ENCODE data around the gene LMBRD2. TPM values are rescaled to one million over a fixed set of nuclear protein-coding genes. Genes with fewer than 3 reads are reported as not detected.

LMBRD2 gene
- total RNA-seq, 2 donors from 2014 or later, result 12.7 to 18.7 TPM

- peaks cover 6% of the 10 kb centered on the region for H3K9me3 Mint-ChIP-seq
- no peak for DNase-seq (ENCODE audit: low spot score)
- H3K27ac Mint-ChIP-seq, result no peak overlapping the region
- peaks cover 7 to 8% of the 10 kb centered on the region in 2 donors for H3K4me1 Mint-ChIP-seq (ENCODE audit: low read depth in 2 of 2)
- H3K4me3 Mint-ChIP-seq, result no peak overlapping the region
- H3K36me3 Mint-ChIP-seq, result peaks cover 25% of the 10 kb centered on the region
- no peak for ATAC-seq
- H3K27me3 Mint-ChIP-seq, result no peaks in the 10 kb centered on the region
These were observed 25.8 kb downstream of the LMBRD2 start for GRCh38 chr5:36125868-36126267.

GRCh38 chr5:36111238-36111637, 40.4 kb downstream of the LMBRD2 start:
- H3K4me3 Mint-ChIP-seq, result no peak overlapping the region
- H3K4me1 Mint-ChIP-seq (ENCODE audit: low read depth in 2 of 2), result no peaks in the 10 kb centered on the region
- peak overlapping the region in 1 of 2 donors; percentile 18 for H3K27ac Mint-ChIP-seq
- peaks cover 32% of the 10 kb centered on the region for H3K36me3 Mint-ChIP-seq
- H3K9me3 Mint-ChIP-seq, result no peaks in the 10 kb centered on the region
- DNase-seq (ENCODE audit: low spot score) (no peak), ATAC-seq (no peak)
- no peaks in the 10 kb centered on the region for H3K27me3 Mint-ChIP-seq

- H3K4me3 Mint-ChIP-seq, result no peak overlapping the region
- H3K27me3 Mint-ChIP-seq, result no peaks in the 10 kb centered on the region
- H3K36me3 Mint-ChIP-seq, result peaks cover 35% of the 10 kb centered on the region
- H3K4me1 Mint-ChIP-seq (ENCODE audit: low read depth in 2 of 2), result no peaks in the 10 kb centered on the region
- H3K27ac Mint-ChIP-seq, result no peak overlapping the region
- H3K9me3 Mint-ChIP-seq, result no peaks in the 10 kb centered on the region
- ATAC-seq (no peak), DNase-seq (ENCODE audit: low spot score) (no peak)
These were observed 42.8 kb downstream of the LMBRD2 start for GRCh38 chr5:36108758-36109460.

GRCh38 chr5:36105819-36106218, 45.9 kb downstream of the LMBRD2 start:
- Mint-ChIP-seq H3K36me3 (peaks cover 44% of the 10 kb centered on the region), H3K27ac (no peak overlapping the region), H3K4me3 (no peak overlapping the region), H3K27me3 (no peaks in the 10 kb centered on the region), H3K9me3 (no peaks in the 10 kb centered on the region), H3K4me1 (ENCODE audit: low read depth in 2 of 2) (no peaks in the 10 kb centered on the region)
- ATAC-seq, result no peak
- DNase-seq (ENCODE audit: low spot score), result no peak

GRCh38 chr5:36099748-36100147, 51.9 kb downstream of the LMBRD2 start:
- H3K27ac Mint-ChIP-seq, result no peak overlapping the region
- H3K27me3 Mint-ChIP-seq, result no peaks in the 10 kb centered on the region
- no peak overlapping the region for H3K4me3 Mint-ChIP-seq
- H3K4me1 Mint-ChIP-seq (ENCODE audit: low read depth in 2 of 2), result no peaks in the 10 kb centered on the region
- ATAC-seq (no peak), DNase-seq (ENCODE audit: low spot score) (no peak)
- peaks cover 12% of the 10 kb centered on the region for H3K36me3 Mint-ChIP-seq
- H3K9me3 Mint-ChIP-seq, result no peaks in the 10 kb centered on the region

GRCh38 chr5:36096486-36096885, 55.2 kb downstream of the LMBRD2 start:
- H3K27me3 Mint-ChIP-seq, result no peaks in the 10 kb centered on the region
- no peak for DNase-seq (ENCODE audit: low spot score)
- ATAC-seq, result no peak
- H3K9me3 Mint-ChIP-seq, result peaks cover 3% of the 10 kb centered on the region
- no peak overlapping the region for H3K4me3 Mint-ChIP-seq
- no peaks in the 10 kb centered on the region for H3K4me1 Mint-ChIP-seq (ENCODE audit: low read depth in 2 of 2)
- no peaks in the 10 kb centered on the region for H3K36me3 Mint-ChIP-seq
- H3K27ac Mint-ChIP-seq, result no peak overlapping the region

- peaks cover 9% of the 10 kb centered on the region for H3K9me3 Mint-ChIP-seq
- ATAC-seq (no peak), DNase-seq (ENCODE audit: low spot score) (no peak)
- no peaks in the 10 kb centered on the region for H3K4me1 Mint-ChIP-seq (ENCODE audit: low read depth in 2 of 2)
- H3K36me3 Mint-ChIP-seq, result peaks cover 7% of the 10 kb centered on the region
- H3K4me3 Mint-ChIP-seq, result no peak overlapping the region
- H3K27ac Mint-ChIP-seq, result no peak overlapping the region
- peaks cover 13 to 28% of the 10 kb centered on the region in 2 donors for H3K27me3 Mint-ChIP-seq
These were observed 61.7 kb downstream of the LMBRD2 start for GRCh38 chr5:36089989-36090388.

- DNase-seq (ENCODE audit: low spot score), result no peak
- Mint-ChIP-seq H3K9me3 (no peaks in the 10 kb centered on the region), H3K4me1 (ENCODE audit: low read depth in 2 of 2) (no peaks in the 10 kb centered on the region), H3K4me3 (no peak overlapping the region), H3K27me3 (peaks cover 18 to 29% of the 10 kb centered on the region in 2 donors), H3K36me3 (peaks cover 4% of the 10 kb centered on the region), H3K27ac (no peak overlapping the region)
- ATAC-seq, result peak; percentile 64 to 70
These were observed 72.4 kb downstream of the LMBRD2 start for GRCh38 chr5:36079200-36079781.

GRCh38 chr5:36078430-36078829, 73.3 kb downstream of the LMBRD2 start:
- DNase-seq (ENCODE audit: low spot score) (no peak), ATAC-seq (no peak)
- Mint-ChIP-seq H3K27ac (no peak overlapping the region), H3K9me3 (no peaks in the 10 kb centered on the region), H3K4me1 (ENCODE audit: low read depth in 2 of 2) (no peaks in the 10 kb centered on the region), H3K4me3 (no peak overlapping the region), H3K27me3 (peaks cover 15 to 20% of the 10 kb centered on the region in 2 donors), H3K36me3 (no peaks in the 10 kb centered on the region)

- Mint-ChIP-seq H3K36me3 (no peaks in the 10 kb centered on the region), H3K9me3 (no peaks in the 10 kb centered on the region), H3K4me3 (no peak overlapping the region), H3K4me1 (ENCODE audit: low read depth in 2 of 2) (peaks cover 6 to 7% of the 10 kb centered on the region in 2 donors), H3K27ac (no peak overlapping the region), H3K27me3 (peaks cover 6 to 10% of the 10 kb centered on the region in 2 donors)
- DNase-seq (ENCODE audit: low spot score) (no peak), ATAC-seq (no peak)
These were observed 78.0 kb downstream of the LMBRD2 start for GRCh38 chr5:36073595-36074216.

GRCh38 chr5:36070687-36071571, 80.8 kb downstream of the LMBRD2 start:
- peaks cover 8 to 11% of the 10 kb centered on the region in 2 donors for H3K27me3 Mint-ChIP-seq
- H3K27ac Mint-ChIP-seq, result peak overlapping the region in 1 of 2 donors; percentile 28
- peak overlapping the region; percentile 68 for H3K4me3 Mint-ChIP-seq
- ATAC-seq, result peak; percentile 46 to 61
- no peaks in the 10 kb centered on the region for H3K9me3 Mint-ChIP-seq
- no peaks in the 10 kb centered on the region for H3K36me3 Mint-ChIP-seq
- no peak for DNase-seq (ENCODE audit: low spot score)
- peaks cover 6 to 9% of the 10 kb centered on the region in 2 donors for H3K4me1 Mint-ChIP-seq (ENCODE audit: low read depth in 2 of 2)

GRCh38 chr5:36068751-36069281, 82.9 kb downstream of the LMBRD2 start:
- H3K27ac Mint-ChIP-seq, result no peak overlapping the region
- peaks cover 13 to 20% of the 10 kb centered on the region in 2 donors for H3K27me3 Mint-ChIP-seq
- H3K4me3 Mint-ChIP-seq, result no peak overlapping the region
- H3K9me3 Mint-ChIP-seq, result no peaks in the 10 kb centered on the region
- ATAC-seq (no peak), DNase-seq (ENCODE audit: low spot score) (no peak)
- no peaks in the 10 kb centered on the region for H3K36me3 Mint-ChIP-seq
- peaks cover 6 to 9% of the 10 kb centered on the region in 2 donors for H3K4me1 Mint-ChIP-seq (ENCODE audit: low read depth in 2 of 2)

GRCh38 chr5:36066540-36067210, 85.0 kb downstream of the LMBRD2 start, which contains the start of gene UGT3A2:
UGT3A2 (minus strand) TSS chr5:36066882; CDS start chr5:36066789, 93 bp downstream.
- Mint-ChIP-seq H3K36me3 (no peaks in the 10 kb centered on the region), H3K27ac (no peak within 1 kb of the TSS), H3K27me3 (peaks cover 13 to 20% of the 10 kb centered on the region in 2 donors), H3K4me3 (no peak within 1 kb of the TSS), H3K9me3 (no peaks in the 10 kb centered on the region), H3K4me1 (ENCODE audit: low read depth in 2 of 2) (peaks cover 6 to 9% of the 10 kb centered on the region in 2 donors)
- peak in 1 of 2 donors; percentile 49 for ATAC-seq
- no peak for DNase-seq (ENCODE audit: low spot score)
